ENCODE results near the gene CEP41.

The CEP41 gene

GRCh38 chr7:130371046-130371445, 69.8 kb downstream of the CEP41 start:
- TF ChIP-seq, protein P1, sequence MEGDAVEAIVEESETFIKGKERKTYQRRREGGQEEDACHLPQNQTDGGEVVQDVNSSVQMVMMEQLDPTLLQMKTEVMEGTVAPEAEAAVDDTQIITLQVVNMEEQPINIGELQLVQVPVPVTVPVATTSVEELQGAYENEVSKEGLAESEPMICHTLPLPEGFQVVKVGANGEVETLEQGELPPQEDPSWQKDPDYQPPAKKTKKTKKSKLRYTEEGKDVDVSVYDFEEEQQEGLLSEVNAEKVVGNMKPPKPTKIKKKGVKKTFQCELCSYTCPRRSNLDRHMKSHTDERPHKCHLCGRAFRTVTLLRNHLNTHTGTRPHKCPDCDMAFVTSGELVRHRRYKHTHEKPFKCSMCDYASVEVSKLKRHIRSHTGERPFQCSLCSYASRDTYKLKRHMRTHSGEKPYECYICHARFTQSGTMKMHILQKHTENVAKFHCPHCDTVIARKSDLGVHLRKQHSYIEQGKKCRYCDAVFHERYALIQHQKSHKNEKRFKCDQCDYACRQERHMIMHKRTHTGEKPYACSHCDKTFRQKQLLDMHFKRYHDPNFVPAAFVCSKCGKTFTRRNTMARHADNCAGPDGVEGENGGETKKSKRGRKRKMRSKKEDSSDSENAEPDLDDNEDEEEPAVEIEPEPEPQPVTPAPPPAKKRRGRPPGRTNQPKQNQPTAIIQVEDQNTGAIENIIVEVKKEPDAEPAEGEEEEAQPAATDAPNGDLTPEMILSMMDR (IDR thresholded peaks at IDR 0.05; ENCODE audit: borderline replicate concordance, insufficient read depth, low read depth, low read length) = no peak
- H3K4me3 ChIP-seq (ENCODE audit: low read depth, low read length) = no peak overlapping the region

GRCh38 chr7:130369831-130370550, 70.8 kb downstream of the CEP41 start:
- TF ChIP-seq, protein P1 (IDR thresholded peaks at IDR 0.05; ENCODE audit: borderline replicate concordance, insufficient read depth, low read depth, low read length) = no peak
- H3K4me3 ChIP-seq (ENCODE audit: low read depth, low read length) = no peak overlapping the region

- TF ChIP-seq, protein P1 (IDR thresholded peaks at IDR 0.05; ENCODE audit: borderline replicate concordance, insufficient read depth, low read depth, low read length) = no peak
- H3K4me3 ChIP-seq (ENCODE audit: low read depth, low read length) = no peak overlapping the region
Measured at GRCh38 chr7:130369110-130369711, 71.6 kb downstream of the CEP41 start.

DNA sequence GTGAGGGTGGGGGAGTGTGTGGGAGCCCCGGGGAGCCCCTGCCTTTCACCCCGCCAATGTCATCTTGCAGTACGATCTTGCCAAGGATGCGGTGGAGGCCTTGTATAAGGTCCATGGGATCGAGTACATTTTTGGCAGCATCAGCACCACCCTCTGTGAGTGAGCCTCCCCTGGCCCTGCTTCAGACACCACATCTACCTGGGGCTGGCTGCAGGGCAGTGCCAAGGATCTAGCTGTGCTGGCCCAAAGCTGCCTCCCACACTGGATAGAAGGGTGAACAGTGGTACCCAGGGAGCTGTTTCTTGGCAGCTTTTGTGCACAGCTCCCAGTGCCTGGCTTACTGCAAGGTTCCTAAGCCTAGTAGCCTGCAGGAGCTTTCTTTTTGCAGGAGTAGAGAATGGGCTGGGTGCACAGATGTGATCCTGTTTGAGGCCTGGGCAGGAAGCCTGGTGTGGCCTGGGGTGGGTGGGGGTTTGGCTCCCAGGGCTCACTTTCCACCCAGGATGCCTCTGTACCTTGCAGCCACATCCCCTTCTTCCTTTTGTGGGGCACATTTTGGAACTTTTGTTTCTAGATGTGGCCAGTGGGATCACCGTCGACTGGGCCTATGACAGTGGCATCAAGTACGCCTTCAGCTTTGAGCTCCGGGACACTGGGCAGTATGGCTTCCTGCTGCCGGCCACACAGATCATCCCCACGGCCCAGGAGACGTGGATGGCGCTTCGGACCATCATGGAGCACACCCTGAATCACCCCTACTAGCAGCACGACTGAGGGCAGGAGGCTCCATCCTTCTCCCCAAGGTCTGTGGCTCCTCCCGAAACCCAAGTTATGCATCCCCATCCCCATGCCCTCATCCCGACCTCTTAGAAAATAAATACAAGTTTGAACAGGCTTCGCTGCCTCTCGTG, 72.7 kb downstream of the CEP41 start:
- TF ChIP-seq, protein P1 (IDR thresholded peaks at IDR 0.05; ENCODE audit: borderline replicate concordance, insufficient read depth, low read depth, low read length) = no peak
- no peak overlapping the region for H3K4me3 ChIP-seq (ENCODE audit: low read depth, low read length)

DNA sequence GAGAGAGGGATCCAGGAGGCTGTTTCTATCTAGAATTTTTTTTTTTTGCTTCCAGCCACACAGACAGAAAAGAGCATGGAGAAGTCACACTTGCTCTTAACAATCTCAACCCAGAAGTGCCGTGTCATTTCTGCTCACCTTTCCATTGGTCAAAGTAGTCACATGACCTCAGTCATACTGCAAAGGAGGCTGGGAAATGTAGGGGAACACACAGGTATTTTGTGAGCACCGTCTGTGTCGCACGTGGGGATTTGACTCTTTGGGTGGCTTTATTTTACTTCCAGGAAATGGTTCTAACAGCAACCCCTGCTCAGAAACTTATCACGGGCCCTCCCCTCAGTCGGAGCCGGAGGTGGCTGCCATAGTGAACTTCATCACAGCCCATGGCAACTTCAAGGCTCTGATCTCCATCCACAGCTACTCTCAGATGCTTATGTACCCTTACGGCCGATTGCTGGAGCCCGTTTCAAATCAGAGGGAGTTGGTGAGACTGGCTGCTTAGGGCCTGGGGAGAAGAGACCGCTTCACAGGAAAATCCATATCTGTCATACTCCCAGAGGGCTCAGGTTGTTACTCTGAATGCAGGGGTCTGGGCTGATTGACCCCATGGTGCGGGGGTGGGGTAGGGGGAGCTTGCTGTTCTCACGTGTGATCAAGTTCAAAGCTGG, 73.6 kb downstream of the CEP41 start:
- no peak overlapping the region for H3K4me3 ChIP-seq (ENCODE audit: low read depth, low read length)
- TF ChIP-seq, protein P1 (IDR thresholded peaks at IDR 0.05; ENCODE audit: borderline replicate concordance, insufficient read depth, low read depth, low read length) = no peak

DNA sequence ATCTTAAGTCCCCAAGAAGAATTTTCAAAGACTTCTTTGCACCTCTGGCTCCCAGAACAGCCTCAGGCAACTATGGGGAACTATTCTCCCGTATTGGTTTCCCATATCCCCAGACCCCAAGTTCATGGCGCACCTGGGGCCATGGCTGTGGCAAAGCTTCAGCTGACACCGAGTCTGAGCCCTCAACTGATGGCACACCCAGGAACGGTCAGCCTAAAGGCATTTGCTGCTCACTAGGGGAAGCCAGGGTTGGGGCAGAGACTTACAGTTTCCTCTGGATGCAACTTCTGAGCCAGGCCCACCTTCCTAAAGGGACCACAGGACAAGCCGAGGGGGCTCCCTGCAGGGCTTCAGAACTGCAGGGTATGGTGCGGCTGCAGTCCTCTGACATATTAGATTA, 74.3 kb downstream of the CEP41 start:
- H3K4me3 ChIP-seq (ENCODE audit: low read depth, low read length) = no peak overlapping the region
- TF ChIP-seq, protein P1 (IDR thresholded peaks at IDR 0.05; ENCODE audit: borderline replicate concordance, insufficient read depth, low read depth, low read length) = no peak

All from GM12875 (cell line).